SK-N-MC (cell line): ENCODE measurements around the gene CLIC5.

ENCODE experiments used
- EZH2 ChIP-seq: fragments of 200-600 bp; sonication (generic); IDR thresholded peaks from one replicate; pipeline ENCODE4 v1.6.1; 2017; ENCODE audit warnings: antibody characterized with exemption
- FOXP2 ChIP-seq: optimal IDR thresholded peaks from 2 replicates; pipeline ENCODE3; 2011; ENCODE audit warnings: mild to moderate bottlenecking, moderate library complexity; ENCODE audit not compliant: insufficient read depth; ENCODE audit errors: extremely low read length, control extremely low read depth
- POLR2AphosphoS5 ChIP-seq: IDR thresholded peaks from 2 replicates; pipeline ENCODE4 v1.6.1; 2012; ENCODE audit warnings: mild to moderate bottlenecking, low read depth, low read length, borderline replicate concordance

DNA sequence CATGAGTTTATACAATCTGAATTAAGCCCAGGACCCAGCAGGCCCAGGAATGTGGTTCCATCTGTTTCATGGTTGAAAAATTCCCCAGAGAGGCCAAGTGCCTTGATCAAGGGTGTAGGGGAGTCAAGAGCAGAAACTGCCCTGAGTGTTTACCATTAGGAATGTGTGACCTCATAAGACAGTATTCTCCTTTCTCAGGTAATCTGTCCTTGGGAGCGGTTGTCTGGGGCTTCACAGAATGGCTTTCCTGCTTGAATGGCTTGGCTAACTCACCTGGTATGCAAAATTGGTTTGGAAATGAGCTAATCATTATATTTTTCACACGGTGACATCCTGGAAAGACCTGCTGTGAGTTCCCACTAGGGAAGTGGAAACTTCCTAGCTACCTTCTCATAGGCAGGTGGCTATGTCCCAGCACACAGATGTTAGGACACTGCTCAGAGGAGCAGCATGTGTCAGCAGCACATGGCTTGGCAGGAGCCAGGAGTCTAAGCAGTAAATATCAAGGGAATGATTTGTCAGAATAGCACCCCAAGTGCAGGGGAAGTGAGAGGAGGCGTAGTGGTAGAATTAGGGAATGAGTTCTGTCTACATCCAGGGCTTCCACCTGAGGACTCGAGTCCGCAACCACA is 17.7 kb downstream of the CLIC5 start:
- no peak for TF ChIP-seq EZH2
- TF ChIP-seq POLR2AphosphoS5, result no peak
- TF ChIP-seq FOXP2, result no peak
